GM21825 (cell line): ENCODE data around the gene MST1R.

ENCODE experiments used
- ATAC-seq: cut with Tn5 transposase; IDR thresholded peaks from one replicate; pipeline ENCODE4 v1.9.1; 2021; ENCODE audit warnings: mild to moderate bottlenecking, moderate library complexity; ENCODE audit not compliant: unreplicated experiment

The MST1R gene

DNA sequence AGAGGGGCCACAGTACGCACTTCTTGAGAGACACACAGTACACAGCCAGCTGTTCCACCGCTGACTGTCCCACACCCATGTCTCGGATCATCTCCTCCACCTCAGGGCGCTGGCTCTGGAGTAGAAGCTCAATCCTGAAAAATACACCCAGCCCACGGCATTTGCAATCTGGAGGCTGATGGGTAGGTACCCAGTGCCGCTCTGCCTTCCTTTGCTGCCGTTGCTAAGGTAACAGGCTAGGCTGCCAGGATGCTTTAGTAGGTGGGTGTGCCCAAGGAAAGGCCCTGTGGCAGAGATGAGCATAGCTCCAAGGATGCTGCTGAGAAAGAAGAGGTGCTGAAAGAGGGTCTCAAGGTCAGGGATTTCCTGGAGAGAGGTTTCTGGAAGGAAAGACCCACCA lies 61.9 kb downstream of the MST1R start:
- ATAC-seq = no peak

DNA sequence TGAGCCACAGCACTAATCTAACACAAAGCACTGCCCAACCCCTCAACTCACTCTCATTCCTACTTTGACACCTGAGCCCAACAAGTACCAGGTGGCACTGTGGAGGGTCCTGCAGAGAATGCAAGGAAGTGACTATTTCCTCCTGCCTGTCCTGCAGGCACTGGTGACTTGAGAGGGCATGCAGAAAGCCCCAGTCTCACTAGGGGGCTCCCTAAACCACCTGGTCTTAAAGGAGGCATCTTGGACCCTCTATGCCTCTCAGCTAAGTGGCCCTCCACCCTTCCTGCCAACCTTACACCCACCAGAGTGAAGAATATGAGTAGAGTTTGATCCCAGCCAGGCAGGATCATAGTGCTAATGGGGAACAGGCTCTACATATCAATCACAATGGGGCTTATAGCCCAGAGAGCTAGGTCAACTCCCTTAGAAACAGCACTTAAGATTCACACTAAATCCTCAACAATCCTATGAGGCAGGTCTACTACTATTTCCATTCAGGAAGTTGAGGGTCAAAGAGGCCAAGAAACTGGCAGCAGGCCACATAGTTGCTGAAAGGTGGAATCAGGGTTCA lies 62.5 kb downstream of the MST1R start:
- no peak for ATAC-seq

DNA sequence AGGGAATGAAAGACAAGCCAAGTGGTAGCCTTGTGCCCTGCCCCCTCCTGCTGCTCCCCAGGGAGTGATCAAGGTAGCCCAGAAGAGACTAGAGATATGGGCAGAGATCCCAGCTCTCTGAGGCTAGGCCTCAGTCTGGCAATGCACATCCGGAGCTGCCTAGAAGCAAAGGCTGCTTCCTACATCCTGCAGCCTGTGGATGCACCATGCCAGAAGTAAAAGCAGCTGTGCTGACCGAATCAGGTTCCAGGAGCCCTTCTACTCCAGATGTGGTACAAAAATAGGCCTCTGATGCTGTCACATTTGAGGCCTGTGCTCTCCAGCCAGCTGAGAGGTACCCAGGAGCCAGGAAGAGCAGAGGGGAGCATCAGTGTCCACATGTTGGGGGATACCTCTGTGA lies 63.3 kb downstream of the MST1R start:
- no peak for ATAC-seq

DNA sequence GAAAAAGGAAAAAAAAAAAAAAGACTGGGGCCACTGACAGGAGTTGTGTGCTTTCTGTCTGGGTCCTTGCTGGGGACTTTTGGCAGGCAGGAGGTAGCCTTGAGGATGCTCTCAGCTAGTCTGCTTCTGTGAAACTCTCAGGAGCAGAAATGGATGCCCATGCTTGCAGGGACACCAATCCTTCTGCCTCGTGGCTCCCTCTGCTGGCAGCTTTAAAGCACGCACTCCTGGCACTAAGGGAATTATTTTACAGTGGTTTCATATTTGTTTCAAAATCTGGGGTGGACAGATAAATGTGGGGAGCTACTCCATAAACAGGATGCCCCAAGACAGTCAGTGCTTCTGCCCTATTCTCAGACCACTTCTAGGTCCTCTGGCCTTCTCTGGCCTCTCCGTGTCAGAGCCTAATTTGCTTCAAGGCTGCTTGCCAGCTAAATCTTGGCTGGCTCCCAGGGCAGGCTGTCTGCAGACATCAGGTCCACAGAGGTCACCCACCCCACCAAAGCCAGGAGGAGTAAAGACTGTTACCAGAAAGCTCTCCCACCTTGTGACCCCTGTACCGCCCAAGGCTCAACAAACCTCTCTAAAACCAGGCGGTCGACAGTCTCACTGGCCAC lies 64.4 kb downstream of the MST1R start:
- ATAC-seq = no peak
